NB4 (cell line): ENCODE results near the gene FBXO47.
"Not testable (repeated sequence)": the region's sequence is repeated elsewhere in the genome, so short reads cannot be mapped to it uniquely, and the experiment has no call there.

Experiments
- POLR2A ChIP-seq: IDR thresholded peaks from 2 replicates; pipeline ENCODE4 v1.6.1; 2011; ENCODE audit warnings: mild to moderate bottlenecking; ENCODE audit not compliant: insufficient read length; ENCODE audit errors: extremely low read depth
- TF ChIP-seq, protein P1 (sequence below): IDR thresholded peaks from one replicate; pipeline ENCODE4 v1.5.1; 2012; ENCODE audit warnings: low read depth, low read length
- TF ChIP-seq, protein P2 (sequence below): IDR thresholded peaks from 2 replicates; pipeline ENCODE4 v1.6.1; 2011; ENCODE audit warnings: low read depth, low read length

DNA sequence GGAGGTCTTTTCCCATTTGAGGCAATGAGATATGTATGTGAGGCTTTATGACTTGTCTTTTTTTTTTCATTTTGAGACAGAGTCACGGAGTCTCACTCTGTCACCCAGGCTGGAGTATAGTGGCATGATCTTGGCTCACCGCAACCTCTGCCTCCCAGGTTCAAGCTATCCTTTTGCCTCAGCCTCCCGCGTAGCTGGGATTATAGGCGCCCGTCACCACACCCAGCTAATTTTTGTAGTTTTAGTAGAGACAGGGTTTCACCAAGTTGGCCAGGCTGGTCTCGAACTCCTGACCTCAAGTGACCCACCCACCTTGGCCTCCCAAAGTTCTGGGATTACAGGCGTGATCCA, 55.5 kb downstream of the FBXO47 start:
- TF ChIP-seq, protein P1, sequence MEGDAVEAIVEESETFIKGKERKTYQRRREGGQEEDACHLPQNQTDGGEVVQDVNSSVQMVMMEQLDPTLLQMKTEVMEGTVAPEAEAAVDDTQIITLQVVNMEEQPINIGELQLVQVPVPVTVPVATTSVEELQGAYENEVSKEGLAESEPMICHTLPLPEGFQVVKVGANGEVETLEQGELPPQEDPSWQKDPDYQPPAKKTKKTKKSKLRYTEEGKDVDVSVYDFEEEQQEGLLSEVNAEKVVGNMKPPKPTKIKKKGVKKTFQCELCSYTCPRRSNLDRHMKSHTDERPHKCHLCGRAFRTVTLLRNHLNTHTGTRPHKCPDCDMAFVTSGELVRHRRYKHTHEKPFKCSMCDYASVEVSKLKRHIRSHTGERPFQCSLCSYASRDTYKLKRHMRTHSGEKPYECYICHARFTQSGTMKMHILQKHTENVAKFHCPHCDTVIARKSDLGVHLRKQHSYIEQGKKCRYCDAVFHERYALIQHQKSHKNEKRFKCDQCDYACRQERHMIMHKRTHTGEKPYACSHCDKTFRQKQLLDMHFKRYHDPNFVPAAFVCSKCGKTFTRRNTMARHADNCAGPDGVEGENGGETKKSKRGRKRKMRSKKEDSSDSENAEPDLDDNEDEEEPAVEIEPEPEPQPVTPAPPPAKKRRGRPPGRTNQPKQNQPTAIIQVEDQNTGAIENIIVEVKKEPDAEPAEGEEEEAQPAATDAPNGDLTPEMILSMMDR = not testable (repeated sequence)
- TF ChIP-seq POLR2A = not testable (repeated sequence)
- TF ChIP-seq, protein P2, sequence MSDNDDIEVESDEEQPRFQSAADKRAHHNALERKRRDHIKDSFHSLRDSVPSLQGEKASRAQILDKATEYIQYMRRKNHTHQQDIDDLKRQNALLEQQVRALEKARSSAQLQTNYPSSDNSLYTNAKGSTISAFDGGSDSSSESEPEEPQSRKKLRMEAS = not testable (repeated sequence)
